HFF-Myc (cell line): Measurements from ENCODE around the gene XRRA1.
"Not testable (repeated sequence)": the region's sequence is repeated elsewhere in the genome, so short reads cannot be mapped to it uniquely, and the experiment has no call there.

ENCODE experiments used
- DNase-seq: peaks from one replicate; pipeline ENCODE4 v3.0.0-alpha.2; 2011; ENCODE audit warnings: low read depth; ENCODE audit errors: extremely low read depth
- H3K4me3 ChIP-seq: replicated peaks from 2 replicates; pipeline ENCODE4 v1.5.1; 2011; ENCODE audit warnings: low read depth, mild to moderate bottlenecking, control low read depth, low read length
- TF ChIP-seq, protein P1 (sequence below): IDR thresholded peaks from 2 replicates; pipeline ENCODE4 v1.5.1; 2012; ENCODE audit warnings: mild to moderate bottlenecking, low read depth, low read length, control low read depth; ENCODE audit errors: missing control alignments

XRRA1 gene

DNA sequence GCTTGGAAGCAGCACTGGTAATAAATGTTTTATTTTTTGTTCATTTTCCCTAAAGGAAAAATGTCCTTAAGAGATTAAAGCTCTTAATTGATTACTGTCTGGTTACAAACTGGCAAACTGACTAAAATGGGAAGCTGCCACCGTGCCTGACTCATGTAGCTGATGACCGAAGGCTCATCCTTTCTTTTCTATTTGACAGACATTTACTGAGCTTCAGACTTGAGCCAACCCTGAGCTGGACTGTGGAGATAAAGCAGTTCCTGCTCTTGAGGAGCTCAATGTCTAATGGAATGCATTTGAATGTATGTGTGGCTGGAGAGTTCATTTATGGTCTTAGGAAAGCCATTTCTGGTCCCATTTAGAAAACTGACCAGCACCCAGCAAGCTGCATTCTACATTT lies 108.9 kb downstream of the XRRA1 start:
- TF ChIP-seq, protein P1, sequence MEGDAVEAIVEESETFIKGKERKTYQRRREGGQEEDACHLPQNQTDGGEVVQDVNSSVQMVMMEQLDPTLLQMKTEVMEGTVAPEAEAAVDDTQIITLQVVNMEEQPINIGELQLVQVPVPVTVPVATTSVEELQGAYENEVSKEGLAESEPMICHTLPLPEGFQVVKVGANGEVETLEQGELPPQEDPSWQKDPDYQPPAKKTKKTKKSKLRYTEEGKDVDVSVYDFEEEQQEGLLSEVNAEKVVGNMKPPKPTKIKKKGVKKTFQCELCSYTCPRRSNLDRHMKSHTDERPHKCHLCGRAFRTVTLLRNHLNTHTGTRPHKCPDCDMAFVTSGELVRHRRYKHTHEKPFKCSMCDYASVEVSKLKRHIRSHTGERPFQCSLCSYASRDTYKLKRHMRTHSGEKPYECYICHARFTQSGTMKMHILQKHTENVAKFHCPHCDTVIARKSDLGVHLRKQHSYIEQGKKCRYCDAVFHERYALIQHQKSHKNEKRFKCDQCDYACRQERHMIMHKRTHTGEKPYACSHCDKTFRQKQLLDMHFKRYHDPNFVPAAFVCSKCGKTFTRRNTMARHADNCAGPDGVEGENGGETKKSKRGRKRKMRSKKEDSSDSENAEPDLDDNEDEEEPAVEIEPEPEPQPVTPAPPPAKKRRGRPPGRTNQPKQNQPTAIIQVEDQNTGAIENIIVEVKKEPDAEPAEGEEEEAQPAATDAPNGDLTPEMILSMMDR: no peak
- DNase-seq: no peak
- no peak overlapping the region for H3K4me3 ChIP-seq

DNA sequence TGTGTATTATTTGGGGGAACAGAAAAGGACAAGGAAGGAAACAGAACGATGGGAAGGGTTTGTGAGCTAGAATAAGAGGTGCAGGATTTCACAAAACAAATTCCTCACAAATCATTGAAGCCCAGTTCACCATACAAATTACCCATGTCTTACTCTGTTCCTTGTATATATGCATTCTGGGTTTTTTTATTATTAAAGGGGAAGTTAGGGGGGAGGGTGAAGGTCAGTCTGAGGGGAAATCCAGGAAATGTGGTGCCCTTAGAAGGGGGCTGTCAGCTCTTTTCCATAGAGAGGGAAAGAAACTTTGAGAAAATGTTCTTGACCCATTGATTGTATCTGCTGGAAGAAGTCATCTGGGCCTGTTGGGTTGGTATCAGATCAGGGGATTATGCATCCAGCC lies 109.4 kb downstream of the XRRA1 start:
- DNase-seq: no peak
- TF ChIP-seq, protein P1: no peak
- H3K4me3 ChIP-seq: no peak overlapping the region

DNA sequence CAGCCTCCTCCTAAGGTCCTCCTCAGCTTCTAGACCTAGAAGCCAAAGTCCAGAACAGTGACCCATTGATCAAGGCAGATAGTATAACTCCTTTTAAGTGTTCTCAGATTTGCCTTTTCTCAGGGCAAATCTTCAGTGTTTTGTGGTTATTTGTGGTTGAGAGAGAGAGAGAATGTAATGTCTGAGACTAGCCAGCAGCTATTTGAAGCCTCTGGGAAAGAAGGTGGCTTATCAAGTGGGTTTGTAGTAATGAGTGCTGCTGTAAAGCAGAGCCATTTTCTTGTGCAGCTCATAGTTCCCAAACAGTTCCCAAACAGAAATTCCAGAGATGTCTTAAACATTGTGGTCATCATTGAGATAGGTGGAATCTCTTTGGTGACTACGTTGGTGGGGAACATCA lies 110.7 kb downstream of the XRRA1 start:
- TF ChIP-seq, protein P1: no peak
- H3K4me3 ChIP-seq: no peak overlapping the region
- DNase-seq: no peak

DNA sequence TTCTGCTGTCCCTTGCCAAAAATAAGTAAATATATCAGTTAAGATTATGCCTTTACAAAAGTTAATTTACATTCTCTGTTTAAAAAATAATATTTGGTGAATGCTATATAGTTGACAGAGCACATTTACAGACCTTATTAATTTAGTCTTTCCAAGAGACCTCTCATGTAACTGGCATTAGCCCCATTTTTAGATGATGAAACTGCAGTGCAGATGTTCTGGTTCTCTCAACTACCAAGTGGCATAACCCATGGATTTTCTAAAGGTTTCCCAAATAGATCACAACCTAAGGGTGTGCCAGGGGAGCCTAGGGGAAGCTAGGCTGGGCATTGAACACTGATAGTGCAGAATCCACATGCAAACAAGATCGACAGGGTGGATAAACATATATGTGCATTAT lies 111.7 kb downstream of the XRRA1 start:
- DNase-seq: no peak
- H3K4me3 ChIP-seq: no peak overlapping the region
- TF ChIP-seq, protein P1: no peak

DNA sequence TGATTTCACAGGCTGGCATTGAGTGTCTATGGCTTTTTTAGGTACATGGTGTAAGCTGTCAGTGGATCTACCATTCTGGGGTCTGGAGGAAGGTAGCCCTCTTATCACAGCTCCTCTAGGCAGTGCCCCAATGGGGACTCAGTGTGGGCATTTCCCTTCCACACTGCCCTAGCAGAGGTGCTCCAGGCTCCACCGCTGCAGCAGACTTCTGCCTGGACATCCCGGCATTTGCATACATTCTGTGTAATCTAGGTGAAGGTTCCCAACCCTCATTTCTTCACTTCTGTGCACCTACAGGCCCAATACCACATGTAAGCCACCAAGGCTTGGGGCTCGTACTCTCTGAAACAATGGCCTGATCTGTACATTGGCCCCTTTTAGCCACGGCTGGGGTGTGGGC lies 122.0 kb downstream of the XRRA1 start:
- TF ChIP-seq, protein P1: no peak
- no peak for DNase-seq

DNA sequence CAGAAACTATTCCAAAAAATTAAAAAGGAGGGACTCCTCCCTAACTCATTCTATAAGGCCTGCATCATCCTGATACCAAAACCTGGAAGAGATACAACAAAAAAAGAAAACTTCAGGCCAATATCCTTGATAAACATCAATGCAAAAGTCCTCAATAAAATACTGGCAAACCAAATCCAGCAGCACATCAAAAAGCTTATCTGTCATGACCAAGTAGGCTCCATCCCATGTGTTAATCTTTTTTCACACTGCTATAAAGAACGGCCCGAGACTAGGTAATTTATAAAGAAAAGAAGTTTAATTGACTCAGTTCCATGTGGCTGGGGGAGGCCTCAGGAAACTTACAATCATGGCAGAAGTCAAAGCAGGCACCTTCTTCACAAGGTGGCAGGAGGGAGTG lies 123.3 kb downstream of the XRRA1 start:
- not testable (repeated sequence) for DNase-seq, H3K4me3 ChIP-seq

More for the DNA sequence above, 122.0 kb downstream of the XRRA1 start:
- H3K4me3 ChIP-seq: no peak overlapping the region

DNA sequence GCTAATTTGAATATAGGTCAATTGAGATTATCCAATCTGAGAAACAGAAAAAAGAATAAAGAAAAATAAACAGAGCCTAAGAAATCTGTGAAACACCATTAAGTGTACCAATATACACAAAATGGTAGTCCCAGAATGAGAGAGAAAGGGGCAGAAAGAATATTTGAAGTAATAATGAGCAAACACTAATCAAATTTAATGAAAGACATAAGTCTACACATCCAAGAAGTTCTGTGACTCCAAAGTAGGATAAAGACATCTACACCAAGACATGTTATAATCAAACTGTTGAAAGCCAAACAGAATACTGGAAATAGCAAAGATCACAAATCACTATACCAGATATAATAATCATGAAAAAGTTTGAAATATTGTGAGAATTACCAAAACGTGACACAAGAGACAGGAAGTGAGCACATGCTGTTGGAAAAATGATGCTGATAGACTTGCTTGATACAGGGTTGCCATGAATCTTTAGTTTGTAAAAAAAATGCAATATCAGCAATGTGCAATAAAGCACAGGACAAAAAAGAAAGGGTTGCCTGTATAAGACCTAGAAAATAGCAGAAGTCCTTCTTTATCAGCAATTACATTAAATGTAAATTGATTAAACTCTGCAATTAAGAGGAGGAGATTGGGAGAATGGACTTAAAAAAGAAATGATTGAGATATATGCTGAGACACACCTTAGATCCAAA lies 124.5 kb downstream of the XRRA1 start:
- H3K4me3 ChIP-seq: no peak overlapping the region
- TF ChIP-seq, protein P1: no peak
- DNase-seq: no peak
